ENCODE data around the gene RABIF.
"Not testable (repeated sequence)": the region's sequence is repeated elsewhere in the genome, so short reads cannot be mapped to it uniquely, and the experiment has no call there.

RABIF gene

DNA sequence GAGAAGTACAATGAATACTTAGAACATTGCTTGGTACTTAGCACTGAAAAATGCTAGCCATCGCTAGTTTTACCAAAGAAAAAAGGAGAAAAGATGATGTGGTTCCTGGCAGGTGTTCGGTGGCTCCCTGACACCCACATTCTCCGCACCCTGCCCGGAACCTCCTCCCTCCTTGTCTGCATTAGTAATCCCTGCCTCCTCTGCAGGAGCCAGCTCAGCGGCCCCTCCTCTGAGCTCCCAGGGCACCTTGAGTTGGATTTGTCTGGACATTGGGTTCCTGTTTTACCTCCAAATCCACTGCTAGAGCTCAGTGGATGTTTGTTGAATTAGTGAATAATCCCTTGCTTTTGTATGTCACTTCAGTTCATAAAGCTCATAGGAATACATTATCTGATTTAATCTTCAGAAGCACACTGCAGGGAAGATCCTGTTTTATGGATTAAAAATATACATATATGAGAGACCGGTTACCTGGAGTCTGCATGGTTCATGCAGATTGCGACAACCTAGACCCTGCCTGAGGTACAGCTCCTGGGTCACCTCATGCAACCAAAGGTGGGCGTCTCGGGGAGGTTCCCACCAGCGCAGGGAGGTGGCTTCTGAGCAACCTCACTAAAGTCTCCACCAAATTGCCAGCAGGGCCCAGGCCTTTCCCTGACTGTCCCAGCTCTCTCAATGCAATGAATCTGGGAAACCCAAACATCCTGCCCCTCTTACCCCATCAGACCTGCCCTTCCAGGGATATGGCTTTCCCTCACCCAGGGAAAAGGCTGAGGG is 54.0 kb downstream of the RABIF start:
- no peak for TF ChIP-seq POLR2A (IDR thresholded peaks at IDR 0.05; ENCODE audit: extremely low read depth, insufficient read length)
- TF ChIP-seq, protein P1, sequence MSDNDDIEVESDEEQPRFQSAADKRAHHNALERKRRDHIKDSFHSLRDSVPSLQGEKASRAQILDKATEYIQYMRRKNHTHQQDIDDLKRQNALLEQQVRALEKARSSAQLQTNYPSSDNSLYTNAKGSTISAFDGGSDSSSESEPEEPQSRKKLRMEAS (IDR thresholded peaks at IDR 0.05; ENCODE audit: low read depth, low read length): no peak
- TF ChIP-seq, protein P2, sequence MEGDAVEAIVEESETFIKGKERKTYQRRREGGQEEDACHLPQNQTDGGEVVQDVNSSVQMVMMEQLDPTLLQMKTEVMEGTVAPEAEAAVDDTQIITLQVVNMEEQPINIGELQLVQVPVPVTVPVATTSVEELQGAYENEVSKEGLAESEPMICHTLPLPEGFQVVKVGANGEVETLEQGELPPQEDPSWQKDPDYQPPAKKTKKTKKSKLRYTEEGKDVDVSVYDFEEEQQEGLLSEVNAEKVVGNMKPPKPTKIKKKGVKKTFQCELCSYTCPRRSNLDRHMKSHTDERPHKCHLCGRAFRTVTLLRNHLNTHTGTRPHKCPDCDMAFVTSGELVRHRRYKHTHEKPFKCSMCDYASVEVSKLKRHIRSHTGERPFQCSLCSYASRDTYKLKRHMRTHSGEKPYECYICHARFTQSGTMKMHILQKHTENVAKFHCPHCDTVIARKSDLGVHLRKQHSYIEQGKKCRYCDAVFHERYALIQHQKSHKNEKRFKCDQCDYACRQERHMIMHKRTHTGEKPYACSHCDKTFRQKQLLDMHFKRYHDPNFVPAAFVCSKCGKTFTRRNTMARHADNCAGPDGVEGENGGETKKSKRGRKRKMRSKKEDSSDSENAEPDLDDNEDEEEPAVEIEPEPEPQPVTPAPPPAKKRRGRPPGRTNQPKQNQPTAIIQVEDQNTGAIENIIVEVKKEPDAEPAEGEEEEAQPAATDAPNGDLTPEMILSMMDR (IDR thresholded peaks at IDR 0.05; ENCODE audit: low read depth, low read length): no peak
- TF ChIP-seq MYC (IDR thresholded peaks at IDR 0.05; ENCODE audit: low read depth, low read length): no peak

DNA sequence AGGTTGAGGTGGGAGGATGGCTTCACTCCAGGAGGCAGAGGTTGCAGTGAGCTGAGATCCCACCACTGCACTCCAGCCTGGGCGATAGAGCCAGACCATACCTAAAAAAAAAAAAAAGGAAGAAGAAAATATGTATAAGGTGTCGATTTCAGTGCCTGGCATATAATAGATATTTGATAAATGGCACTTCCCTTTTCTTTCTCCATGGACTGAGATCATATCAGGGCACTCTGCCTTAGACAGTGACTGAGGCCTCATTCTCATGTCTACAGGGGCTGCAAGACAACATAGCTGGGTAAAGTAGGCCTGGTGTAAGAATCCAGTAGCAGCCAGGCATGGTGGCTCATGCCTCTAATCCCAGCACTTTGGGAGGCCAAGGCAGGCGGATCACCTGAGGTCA is 57.0 kb downstream of the RABIF start:
- DNase-seq (ENCODE audit: low read depth): peak; percentile 76
- H3K4me3 ChIP-seq (ENCODE audit: low read depth, low read length): no peak overlapping the region

More for the DNA sequence above, 54.0 kb downstream of the RABIF start:
- no peak overlapping the region for H3K4me3 ChIP-seq (ENCODE audit: low read depth, low read length)
- DNase-seq (ENCODE audit: low read depth): no peak

DNA sequence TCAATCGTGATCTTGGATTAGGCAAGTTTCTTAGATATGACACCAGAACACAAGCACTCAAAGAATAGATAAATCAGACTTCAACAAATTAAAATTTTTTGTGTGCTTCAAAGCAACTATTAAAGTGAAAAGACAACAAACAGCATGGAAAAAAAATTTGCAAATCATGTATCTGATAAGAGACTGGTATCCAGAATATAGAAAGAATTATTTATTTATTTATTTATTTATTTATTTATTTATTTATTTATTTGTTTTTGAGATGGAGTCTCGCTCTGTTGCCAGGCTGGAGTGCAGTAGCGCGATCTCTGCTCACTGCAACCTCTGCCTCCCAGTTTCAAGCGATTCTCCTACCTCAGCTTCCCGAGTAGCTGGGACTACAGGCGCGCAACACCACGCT is 59.7 kb downstream of the RABIF start:
- H3K4me3 ChIP-seq (ENCODE audit: low read depth, low read length): not testable (repeated sequence)

More for the DNA sequence above, 57.0 kb downstream of the RABIF start:
- TF ChIP-seq MYC (IDR thresholded peaks at IDR 0.05; ENCODE audit: low read depth, low read length) (no peak), POLR2A (IDR thresholded peaks at IDR 0.05; ENCODE audit: extremely low read depth, insufficient read length) (no peak)
- TF ChIP-seq, protein P1 (IDR thresholded peaks at IDR 0.05; ENCODE audit: low read depth, low read length): no peak
- TF ChIP-seq, protein P2 (IDR thresholded peaks at IDR 0.05; ENCODE audit: low read depth, low read length): no peak

More for the DNA sequence above, 59.7 kb downstream of the RABIF start:
- DNase-seq (ENCODE audit: low read depth): not testable (repeated sequence)

Data from NB4 (cell line).